Endothelial cell of umbilical vein (primary cell): Measurements from ENCODE around the gene NT5C. TPM values are rescaled to one million over a fixed set of nuclear protein-coding genes. Genes with fewer than 3 reads are reported as not detected.

Experiments used
- Bru-seq: library from RNA; stranded (reverse); fragments of 400-500 nt; gene quantifications from one replicate; lab custom pipeline; 2021; lab: Mats Ljungman, UMichigan
- BruChase-seq, 2 experiments: library from RNA; stranded (reverse); fragments of 400-500 nt; gene quantifications; one replicate each; lab custom pipeline; 2021; lab: Mats Ljungman, UMichigan
- BruUV-seq: library from RNA; stranded (reverse); fragments of 400-500 nt; replicated peaks from 2 replicates; lab custom pipeline; 2021; lab: Mats Ljungman, UMichigan
- CTCF ChIA-PET: fragments of 300-600, 350-600 bp; sonication (Branson Sonifier 250); formaldehyde crosslinking; loops from one replicate; lab custom pipeline; 2021; ENCODE audit warnings: antibody characterized with exemption, inconsistent platforms; lab: Charles Lee
- POLR2A ChIA-PET: fragments of 300-600, 350-600 bp; sonication (Branson Sonifier 250); formaldehyde crosslinking; loops from one replicate; lab custom pipeline; 2021; ENCODE audit warnings: antibody characterized with exemption, inconsistent platforms; lab: Charles Lee
- DNase-seq: peaks from one replicate; pipeline ENCODE4 v3.0.0-alpha.2; 2011; ENCODE audit warnings: low read depth, low spot score
- FAIRE-seq: peaks from 2 replicates; lab custom pipeline; 2011; peaks lifted over from hg19 to GRCh38; lab: Jason Lieb, UNC
- H2AFZ ChIP-seq: 2 replicates; pipeline ENCODE4 v1.6.0; 2012; ENCODE audit warnings: low read depth, low read length, control low read depth, inconsistent platforms
- H3K27ac ChIP-seq: 2 replicates; pipeline ENCODE4 v1.5.1; 2011; ENCODE audit warnings: low read depth, mild to moderate bottlenecking, control low read depth, low read length, moderate library complexity; ENCODE audit not compliant: insufficient read depth
- H3K27me3 ChIP-seq, 2 experiments: 2 replicates each; pipeline versions ENCODE4 v1.6.0 to v1.6.1; 2011; ENCODE audit warnings: low read length in 2 of 2, mixed read lengths in 1 of 2; ENCODE audit not compliant: control insufficient read depth in 2 of 2, insufficient read depth in 2 of 2
- H3K36me3 ChIP-seq, 2 experiments: 2 replicates in 1 of 2; 3 replicates in 1 of 2; pipeline ENCODE4 v1.5.1; 2011; ENCODE audit warnings: low read length in 2 of 2, mild to moderate bottlenecking in 1 of 2, moderate library complexity in 1 of 2; ENCODE audit not compliant: control insufficient read depth in 2 of 2, insufficient read depth in 2 of 2; ENCODE audit errors: extremely low read depth in 1 of 2
- H3K4me1 ChIP-seq: 3 replicates; pipeline ENCODE4 v1.5.1; 2011; ENCODE audit warnings: mild to moderate bottlenecking, low read length; ENCODE audit not compliant: control insufficient read depth, insufficient read depth; ENCODE audit errors: extremely low read depth
- H3K4me2 ChIP-seq: 2 replicates; pipeline ENCODE4 v1.6.1; 2011; ENCODE audit warnings: low read length, control low read depth, mixed read lengths; ENCODE audit not compliant: insufficient read depth
- H3K4me3 ChIP-seq, 3 experiments: fragments of 200-600 bp in 1 of 3; sonication (generic), shearing (Covaris generic) in 1 of 3; replicated peaks in 1 of 3; 2 replicates each; pipeline ENCODE4 v1.5.1; 2011 to 2016; ENCODE audit warnings: control low read depth in 3 of 3, low read length in 3 of 3, mild to moderate bottlenecking in 2 of 3, inconsistent platforms in 1 of 3, low read depth in 1 of 3, moderate library complexity in 1 of 3; ENCODE audit not compliant: insufficient read depth in 1 of 3
- H3K79me2 ChIP-seq: 2 replicates; pipeline ENCODE4 v1.6.0; 2012; ENCODE audit warnings: low read length, inconsistent platforms; ENCODE audit not compliant: control insufficient read depth, insufficient read depth
- H3K9ac ChIP-seq: replicated peaks from 2 replicates; pipeline ENCODE3; 2011; ENCODE audit warnings: low read length, control low read depth; ENCODE audit not compliant: insufficient read depth; ENCODE audit errors: extremely low read depth
- H3K9me1 ChIP-seq: replicated peaks from 3 replicates; pipeline ENCODE4 v1.6.0; 2011; ENCODE audit warnings: mild to moderate bottlenecking, low read length; ENCODE audit not compliant: control insufficient read depth, insufficient read depth; ENCODE audit errors: extremely low read depth
- H3K9me3 ChIP-seq: replicated peaks from 2 replicates; pipeline ENCODE4 v1.5.1; 2012; ENCODE audit warnings: low read length, inconsistent platforms; ENCODE audit not compliant: control insufficient read depth, insufficient read depth
- H4K20me1 ChIP-seq: replicated peaks from 2 replicates; pipeline ENCODE3; 2011; ENCODE audit warnings: mild to moderate bottlenecking, low read length; ENCODE audit not compliant: control insufficient read depth, insufficient read depth; ENCODE audit errors: extremely low read depth
- CTCF ChIP-seq, 2 donors: IDR thresholded peaks; 1 replicate in 1 of 2; 2 replicates in 1 of 2; pipeline ENCODE4 v1.5.1; 2011; ENCODE audit warnings: low read length in 2 of 2, mild to moderate bottlenecking in 2 of 2, moderate library complexity in 2 of 2, control low read depth in 1 of 2, inconsistent platforms in 1 of 2, low read depth in 1 of 2; ENCODE audit not compliant: insufficient read depth in 1 of 2; ENCODE audit errors: extremely low read depth in 1 of 2
- JUN ChIP-seq: IDR thresholded peaks from 2 replicates; pipeline ENCODE4 v1.6.1; 2011; ENCODE audit warnings: borderline replicate concordance, low read depth; ENCODE audit not compliant: insufficient read length, insufficient read depth
- MAX ChIP-seq: IDR thresholded peaks from 2 replicates; pipeline ENCODE4 v1.6.1; 2011; ENCODE audit not compliant: insufficient read depth, insufficient read length
- MYC ChIP-seq: IDR thresholded peaks from one replicate; pipeline ENCODE4 v1.6.1; 2011; ENCODE audit warnings: mild to moderate bottlenecking, low read depth, low read length
- POLR2A ChIP-seq: IDR thresholded peaks from 2 replicates; pipeline ENCODE4 v1.6.1; 2012; ENCODE audit warnings: low read depth, mild to moderate bottlenecking, control low read depth, low read length
- POLR2AphosphoS5 ChIP-seq: IDR thresholded peaks from 2 replicates; pipeline ENCODE4 v1.6.1; 2012; ENCODE audit warnings: low read depth, mild to moderate bottlenecking, control low read depth, low read length, moderate library complexity; ENCODE audit not compliant: insufficient read depth
- dilution Hi-C: fragments of 300-500 bp; cut with MboI; formaldehyde crosslinking; loops from one replicate; pipeline ENCODE4 v1.15.0; 2019; ENCODE audit warnings: low sequenced_read_pairs; ENCODE audit not compliant: extremely low pct_ligation_motif_present
- intact Hi-C: fragments of 100-400 bp; cut with micrococcal nuclease; formaldehyde crosslinking; loops from one replicate; pipeline ENCODE4 v1.10.0; 2022
- long read RNA-seq: library from polyadenylated mRNA; stranded (forward); transcript quantifications from one replicate; pipeline ENCODE4 v2.0.0, GENCODE V29; 2021
- polyA minus RNA-seq, 3 experiments: library from RNA; depleted of rRNA, polyadenylated mRNA; stranded (reverse); fragments of >200 nt; gene quantifications; 1 replicate in 1 of 3; 2 replicates in 2 of 3; pipeline ENCODE4 v1.2.3, GENCODE V29; 2011
- polyA plus RNA-seq, 4 experiments: library from polyadenylated mRNA; depleted of rRNA in 3 of 4; stranded (reverse) in 3 of 4; unstranded in 1 of 4; fragments of >200 nt; gene quantifications; 2 replicates each; pipeline versions ENCODE4 v1.2.1 to v1.2.3, GENCODE V29; 2011 to 2012; ENCODE audit warnings: missing spikeins in 1 of 4
- total RNA-seq: library from RNA; stranded (reverse); gene quantifications from 2 replicates; pipeline ENCODE4 v1.2.3, GENCODE V29; 2021

NT5C gene
- total RNA-seq (32.6 and 39.2 TPM in 2 replicates), polyA plus RNA-seq (29.1 and 38.0 TPM in 2 replicates), polyA minus RNA-seq (7.8 and 8.9 TPM in 2 replicates), Bru-seq, nascent RNA (percentile 69 among the genes with signal in this experiment), BruChase-seq, experiment 1, labeled RNA remaining after a 6-hour chase (percentile 52 among the genes with signal in this experiment), BruChase-seq, experiment 2, labeled RNA remaining after a 2-hour chase (percentile 57 among the genes with signal in this experiment)
- 19.9 and 31.5 TPM in 2 replicates for polyA plus RNA-seq (2011; cell fraction: cytosol; rRNA removed)
- 32.4 and 37.5 TPM in 2 replicates for polyA plus RNA-seq (2011; cell fraction: nucleus; rRNA removed)
- polyA plus RNA-seq (2012) = 22.4 and 23.6 TPM in 2 replicates
- 16.2 TPM for polyA minus RNA-seq (2011; cell fraction: cytosol; rRNA and poly(A)+ RNA removed)
- 5.0 and 6.6 TPM in 2 replicates for polyA minus RNA-seq (2011; cell fraction: nucleus; rRNA and poly(A)+ RNA removed)
- long read RNA-seq, transcript NT5C-201 (5 exons, 954 nt) = major isoform, 58 of 96 reads
- long read RNA-seq, transcript NT5C-212 (4 exons, 921 nt) = minor isoform, 6 of 96 reads
- long read RNA-seq, partial matches to known transcripts = 3 of 96 reads
- long read RNA-seq, other reads (novel, unspliced or antisense) = 12 of 96 reads

- Histone ChIP-seq H3K4me1 (peaks cover 9% of the 10 kb centered on the region), H3K9ac (peak within 1 kb of the TSS; percentile 65), H3K36me3 (peaks cover 5 to 15% of the 10 kb centered on the region in 2 experiments), H3K27me3 (no peaks in the 10 kb centered on the region), H4K20me1 (no peaks in the 10 kb centered on the region), H3K4me3 (peak within 1 kb of the TSS; percentile 47 to 53 (median 50)), H3K4me2 (peak within 1 kb of the TSS; percentile 67), H3K9me3 (no peaks in the 10 kb centered on the region), H3K79me2 (peaks cover 2% of the 10 kb centered on the region), H3K9me1 (no peaks in the 10 kb centered on the region), H2AFZ (peak within 1 kb of the TSS; percentile 68), H3K27ac (peak within 1 kb of the TSS; percentile 51)
- ChIA-PET CTCF (interaction anchor here (0.6 to 8.8 kb wide), 18 partner anchors 8 to 170 kb away, joined by 3 to 138 read pairs (median 6); partner anchors contain the start of genes MRPL58 and SUMO2), POLR2A (interaction anchor here (1.4 kb wide), 1 partner anchor 17 kb away, joined by 5 read pairs; no protein-coding TSS in a partner anchor)
- FAIRE-seq (no peak), DNase-seq (peak; percentile 73)
- dilution Hi-C loops = no loop called here
- TF ChIP-seq MAX (peak; percentile 90), POLR2A (peak; percentile 83), CTCF (IDR thresholded peaks at IDR 0.05; ENCODE audit: extremely low read depth in 1 of 2, insufficient read depth in 1 of 2, low read depth in 1 of 2, low read length in 2 of 2) (peak; percentile 72), JUN (no peak), MYC (peak; percentile 28), POLR2AphosphoS5 (peak; percentile 99)
- BruUV-seq = no TSS peak
- intact Hi-C loops = loop anchor here (1.0 to 2.0 kb wide), 4 partner anchors 17 to 170 kb away; partner anchors contain the start of genes JPT1 and SUMO2
Measured at GRCh38 chr17:75131278-75132017, at the start of gene NT5C. Gene NT5C (minus strand): TSS chr17:75131742. CDS start chr17:75131707, 35 bp downstream.
